ENCODE data around the gene PSMB10. TPM values are rescaled to one million over a fixed set of nuclear protein-coding genes. Genes with fewer than 3 reads are reported as not detected.

PSMB10 gene
- total RNA-seq, 4 donors from 2014 or later = 13.5 to 31.2 (median 16.3) TPM

- Histone ChIP-seq H3K4me3 (no peak overlapping the region), H3K36me3 (peaks cover 22% of the 10 kb centered on the region), H3K27ac (no peak overlapping the region), H3K9me3 (no peaks in the 10 kb centered on the region), H3K4me1 (peaks cover 6% of the 10 kb centered on the region), H3K27me3 (no peaks in the 10 kb centered on the region)
- 74% methylated on average over 4 of the region's 4 CpGs for WGBS
- no peak for TF ChIP-seq CTCF (IDR thresholded peaks at IDR 0.05)
- no peak for TF ChIP-seq POLR2A (IDR thresholded peaks at IDR 0.05)
- no peak for TF ChIP-seq EP300 (IDR thresholded peaks at IDR 0.05)
- TF ChIP-seq POLR2AphosphoS5 (IDR thresholded peaks at IDR 0.05) = no peak
- DNase-seq (ENCODE audit: low spot score in 2 of 2) = no peak
Measured at GRCh38 chr16:67902831-67903230, 33.8 kb downstream of the PSMB10 start.

- DNase-seq (ENCODE audit: low spot score in 2 of 2) = no peak
- H3K27me3 ChIP-seq = no peaks in the 10 kb centered on the region
- no peak overlapping the region for H3K4me3 ChIP-seq
- H3K36me3 ChIP-seq = peaks cover 22% of the 10 kb centered on the region
- H3K27ac ChIP-seq = no peak overlapping the region
- H3K4me1 ChIP-seq = peaks cover 13% of the 10 kb centered on the region
- 100% methylated on average over 5 of the region's 5 CpGs for WGBS
- H3K9me3 ChIP-seq = no peaks in the 10 kb centered on the region
- TF ChIP-seq POLR2A (IDR thresholded peaks at IDR 0.05) (no peak), EP300 (IDR thresholded peaks at IDR 0.05) (no peak), POLR2AphosphoS5 (IDR thresholded peaks at IDR 0.05) (no peak), CTCF (IDR thresholded peaks at IDR 0.05) (no peak)
Measured at GRCh38 chr16:67901734-67902133, 34.9 kb downstream of the PSMB10 start.

GRCh38 chr16:67897231-67897630, 39.4 kb downstream of the PSMB10 start:
- H3K9me3 ChIP-seq = no peaks in the 10 kb centered on the region
- H3K27ac ChIP-seq = no peak overlapping the region
- no peak for TF ChIP-seq EP300 (IDR thresholded peaks at IDR 0.05)
- no peak for TF ChIP-seq POLR2A (IDR thresholded peaks at IDR 0.05)
- TF ChIP-seq POLR2AphosphoS5 (IDR thresholded peaks at IDR 0.05) = no peak
- no peak for TF ChIP-seq CTCF (IDR thresholded peaks at IDR 0.05)
- 49% methylated on average over 3 of the region's 3 CpGs for WGBS
- peaks cover 42% of the 10 kb centered on the region for H3K4me1 ChIP-seq
- no peak overlapping the region for H3K4me3 ChIP-seq
- H3K36me3 ChIP-seq = peaks cover 9% of the 10 kb centered on the region
- no peaks in the 10 kb centered on the region for H3K27me3 ChIP-seq
- no peak for DNase-seq (ENCODE audit: low spot score in 2 of 2)

DNA sequence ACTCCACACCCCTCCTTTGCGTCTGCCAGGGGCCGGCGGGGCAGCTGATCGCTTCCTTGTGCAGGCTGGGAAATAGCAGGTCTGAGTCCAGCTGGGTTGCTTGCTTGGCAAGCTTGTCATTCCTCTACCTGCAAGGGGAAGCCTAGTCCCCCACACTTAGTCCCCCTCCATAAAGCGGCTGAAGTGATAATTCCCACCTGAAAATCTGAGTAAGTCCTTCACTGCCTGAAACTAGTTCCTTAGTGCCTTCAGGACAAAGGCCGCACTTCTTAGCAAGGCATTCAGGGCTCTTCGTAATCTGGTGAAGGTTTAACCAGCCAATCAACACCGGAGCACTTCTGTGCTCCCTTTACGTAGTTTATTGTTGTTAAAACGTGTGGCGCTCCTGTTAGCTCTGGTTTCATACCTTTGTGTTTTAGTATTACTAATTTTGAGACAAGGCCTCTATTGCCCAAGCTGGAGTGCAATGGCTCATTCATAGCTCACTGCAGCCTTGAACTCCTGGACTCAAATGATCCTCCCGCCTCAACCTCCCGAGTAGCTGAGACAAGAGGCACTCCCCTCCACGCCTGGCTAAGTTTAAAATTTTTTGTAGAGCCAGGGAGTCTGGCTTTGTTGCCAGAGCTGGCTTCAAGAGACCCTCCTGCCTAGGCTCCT, 42.8 kb downstream of the PSMB10 start:
- Histone ChIP-seq H3K27me3 (no peaks in the 10 kb centered on the region), H3K36me3 (no peaks in the 10 kb centered on the region), H3K4me3 (peak overlapping the region; percentile 77), H3K27ac (peak overlapping the region; percentile 93), H3K9me3 (no peaks in the 10 kb centered on the region), H3K4me1 (peaks cover 43% of the 10 kb centered on the region)
- DNase-seq (ENCODE audit: low spot score in 2 of 2) = no peak
- TF ChIP-seq POLR2AphosphoS5 (IDR thresholded peaks at IDR 0.05) = no peak
- no peak for TF ChIP-seq CTCF (IDR thresholded peaks at IDR 0.05)
- WGBS = 18% methylated on average over 14 of the region's 14 CpGs

GRCh38 chr16:67892899-67893742, 43.5 kb downstream of the PSMB10 start, which contains the start of gene PSKH1:
Gene PSKH1, plus strand, starts transcription at chr16:67893254. Its CDS starts 15,496 bp downstream, at chr16:67908750.
- Histone ChIP-seq H3K4me1 (peaks cover 40% of the 10 kb centered on the region), H3K9me3 (no peaks in the 10 kb centered on the region), H3K27ac (peak within 1 kb of the TSS; percentile 93), H3K4me3 (peak within 1 kb of the TSS; percentile 77), H3K36me3 (no peaks in the 10 kb centered on the region), H3K27me3 (no peaks in the 10 kb centered on the region)
- 1% methylated on average over 30 of the region's 90 CpGs for WGBS
- TF ChIP-seq POLR2AphosphoS5 (IDR thresholded peaks at IDR 0.05) (no peak), POLR2A (IDR thresholded peaks at IDR 0.05) (peak; percentile 42 to 91), EP300 (IDR thresholded peaks at IDR 0.05) (no peak), CTCF (IDR thresholded peaks at IDR 0.05) (no peak)
- DNase-seq (ENCODE audit: low spot score in 2 of 2) = peak; percentile 98

Data from suprapubic skin (tissue), 4 donors.